ENCODE measurements around the gene MTUS2.

DNA sequence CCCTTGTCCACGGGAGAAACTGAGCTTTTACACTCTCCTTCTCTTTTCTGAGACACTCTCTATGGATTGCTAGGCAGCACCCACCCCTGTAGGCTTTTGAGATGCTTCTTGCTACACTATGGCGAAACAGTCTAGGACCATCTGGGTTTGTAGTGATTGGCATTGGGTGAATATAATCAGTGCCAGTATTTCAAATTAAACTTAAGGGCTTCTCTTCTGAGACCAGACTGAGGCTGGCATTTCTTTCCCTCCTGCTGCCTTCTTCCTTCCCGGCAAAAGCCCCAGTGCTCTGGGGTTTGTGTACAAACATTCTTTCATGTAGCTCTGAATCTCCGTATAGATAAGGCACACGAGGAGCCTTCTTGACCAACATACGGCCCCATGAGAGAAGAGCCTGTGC is 498.6 kb downstream of the MTUS2 start:
- TF ChIP-seq, protein P1, sequence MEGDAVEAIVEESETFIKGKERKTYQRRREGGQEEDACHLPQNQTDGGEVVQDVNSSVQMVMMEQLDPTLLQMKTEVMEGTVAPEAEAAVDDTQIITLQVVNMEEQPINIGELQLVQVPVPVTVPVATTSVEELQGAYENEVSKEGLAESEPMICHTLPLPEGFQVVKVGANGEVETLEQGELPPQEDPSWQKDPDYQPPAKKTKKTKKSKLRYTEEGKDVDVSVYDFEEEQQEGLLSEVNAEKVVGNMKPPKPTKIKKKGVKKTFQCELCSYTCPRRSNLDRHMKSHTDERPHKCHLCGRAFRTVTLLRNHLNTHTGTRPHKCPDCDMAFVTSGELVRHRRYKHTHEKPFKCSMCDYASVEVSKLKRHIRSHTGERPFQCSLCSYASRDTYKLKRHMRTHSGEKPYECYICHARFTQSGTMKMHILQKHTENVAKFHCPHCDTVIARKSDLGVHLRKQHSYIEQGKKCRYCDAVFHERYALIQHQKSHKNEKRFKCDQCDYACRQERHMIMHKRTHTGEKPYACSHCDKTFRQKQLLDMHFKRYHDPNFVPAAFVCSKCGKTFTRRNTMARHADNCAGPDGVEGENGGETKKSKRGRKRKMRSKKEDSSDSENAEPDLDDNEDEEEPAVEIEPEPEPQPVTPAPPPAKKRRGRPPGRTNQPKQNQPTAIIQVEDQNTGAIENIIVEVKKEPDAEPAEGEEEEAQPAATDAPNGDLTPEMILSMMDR (IDR thresholded peaks at IDR 0.05): no peak
- TF ChIP-seq POLR2AphosphoS5 (IDR thresholded peaks at IDR 0.05): no peak
- TF ChIP-seq POLR2A (IDR thresholded peaks at IDR 0.05): no peak
